ENCODE results near the gene DHRS11.

Gene DHRS11

GRCh38 chr17:36608794-36609497 lies 17.3 kb downstream of the DHRS11 start:
- Histone ChIP-seq H3K27ac (peak overlapping the region; percentile 39), H3K9me3 (no peaks in the 10 kb centered on the region), H3K4me1 (ENCODE audit: control insufficient read depth in 1 of 2, insufficient read depth in 1 of 2, low read depth in 1 of 2, low read length in 1 of 2) (peaks cover 17 to 18% of the 10 kb centered on the region in 2 experiments), H3K27me3 (no peaks in the 10 kb centered on the region), H3K4me3 (ENCODE audit: low read depth in 1 of 2, low read length in 1 of 2) (peak overlapping the region in 1 of 2 experiments; percentile 22), H3K36me3 (no peaks in the 10 kb centered on the region)
- TF ChIP-seq, protein P1, sequence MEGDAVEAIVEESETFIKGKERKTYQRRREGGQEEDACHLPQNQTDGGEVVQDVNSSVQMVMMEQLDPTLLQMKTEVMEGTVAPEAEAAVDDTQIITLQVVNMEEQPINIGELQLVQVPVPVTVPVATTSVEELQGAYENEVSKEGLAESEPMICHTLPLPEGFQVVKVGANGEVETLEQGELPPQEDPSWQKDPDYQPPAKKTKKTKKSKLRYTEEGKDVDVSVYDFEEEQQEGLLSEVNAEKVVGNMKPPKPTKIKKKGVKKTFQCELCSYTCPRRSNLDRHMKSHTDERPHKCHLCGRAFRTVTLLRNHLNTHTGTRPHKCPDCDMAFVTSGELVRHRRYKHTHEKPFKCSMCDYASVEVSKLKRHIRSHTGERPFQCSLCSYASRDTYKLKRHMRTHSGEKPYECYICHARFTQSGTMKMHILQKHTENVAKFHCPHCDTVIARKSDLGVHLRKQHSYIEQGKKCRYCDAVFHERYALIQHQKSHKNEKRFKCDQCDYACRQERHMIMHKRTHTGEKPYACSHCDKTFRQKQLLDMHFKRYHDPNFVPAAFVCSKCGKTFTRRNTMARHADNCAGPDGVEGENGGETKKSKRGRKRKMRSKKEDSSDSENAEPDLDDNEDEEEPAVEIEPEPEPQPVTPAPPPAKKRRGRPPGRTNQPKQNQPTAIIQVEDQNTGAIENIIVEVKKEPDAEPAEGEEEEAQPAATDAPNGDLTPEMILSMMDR (IDR thresholded peaks at IDR 0.05): peak; percentile 25

DNA sequence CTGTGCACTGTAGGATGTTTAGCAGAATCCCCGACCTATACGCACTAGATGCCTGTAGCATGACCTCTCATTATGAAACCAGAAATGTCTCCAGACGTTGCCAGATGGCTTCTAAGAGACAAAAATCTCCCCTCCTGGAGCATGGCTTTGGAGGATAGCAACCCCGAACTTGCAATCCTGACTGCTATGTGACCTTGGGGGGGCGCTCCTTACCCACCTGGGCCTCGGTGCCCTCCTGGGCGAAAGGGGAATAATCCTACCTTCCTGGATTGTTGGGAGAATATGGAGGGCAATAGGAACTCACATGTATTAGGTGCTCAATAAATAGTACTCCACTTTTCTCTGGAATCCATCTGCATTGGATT lies 17.8 kb downstream of the DHRS11 start:
- Histone ChIP-seq H3K4me1 (ENCODE audit: control insufficient read depth in 1 of 2, insufficient read depth in 1 of 2, low read depth in 1 of 2, low read length in 1 of 2) (peaks cover 15 to 17% of the 10 kb centered on the region in 2 experiments), H3K36me3 (no peaks in the 10 kb centered on the region), H3K9me3 (no peaks in the 10 kb centered on the region), H3K27ac (no peak overlapping the region), H3K27me3 (no peaks in the 10 kb centered on the region), H3K4me3 (ENCODE audit: low read depth in 1 of 2, low read length in 1 of 2) (peak overlapping the region in 1 of 2 experiments; percentile 22)
- TF ChIP-seq, protein P1 (IDR thresholded peaks at IDR 0.05): no peak

GRCh38 chr17:36610474-36610873 lies 18.8 kb downstream of the DHRS11 start:
- no peak overlapping the region for H3K27ac ChIP-seq
- no peak overlapping the region for H3K4me3 ChIP-seq (ENCODE audit: low read depth in 1 of 2, low read length in 1 of 2)
- peaks cover 15 to 17% of the 10 kb centered on the region in 2 experiments for H3K4me1 ChIP-seq (ENCODE audit: control insufficient read depth in 1 of 2, insufficient read depth in 1 of 2, low read depth in 1 of 2, low read length in 1 of 2)
- TF ChIP-seq, protein P1 (IDR thresholded peaks at IDR 0.05): no peak
- H3K9me3 ChIP-seq: no peaks in the 10 kb centered on the region
- no peaks in the 10 kb centered on the region for H3K36me3 ChIP-seq
- H3K27me3 ChIP-seq: no peaks in the 10 kb centered on the region

DNA sequence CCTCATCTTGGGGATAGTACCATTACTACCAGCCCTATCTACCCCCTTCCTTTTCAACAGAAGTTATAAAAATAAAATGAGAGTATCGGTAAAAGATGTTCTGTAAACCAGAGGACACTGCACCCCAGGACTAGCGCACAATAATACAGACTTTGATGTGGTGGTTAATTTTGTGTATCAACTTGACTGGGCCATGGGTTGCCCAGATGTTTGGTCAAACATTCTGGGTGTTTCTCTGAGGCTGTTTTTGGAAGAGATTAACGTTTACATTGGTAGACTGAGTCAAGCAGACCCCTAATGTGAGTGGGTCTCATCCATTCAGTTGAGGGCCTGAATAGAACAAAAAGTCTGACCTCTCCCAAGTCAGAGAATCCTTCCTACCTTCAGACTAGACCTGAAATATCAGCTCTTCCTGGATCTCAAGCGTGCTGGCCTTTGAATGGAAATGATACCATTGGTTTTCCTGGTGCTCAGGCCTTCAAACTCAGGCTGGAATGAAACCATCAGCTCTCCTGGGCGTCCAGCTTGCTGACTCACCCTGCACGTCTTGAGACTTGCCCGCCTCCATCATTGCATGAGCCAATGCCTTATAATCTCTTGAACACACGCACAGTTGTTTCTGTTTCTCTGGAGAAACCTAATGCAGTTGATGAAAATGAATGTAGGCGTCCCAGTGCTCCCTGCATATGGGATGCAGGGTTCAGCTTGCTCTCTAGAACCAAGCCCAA lies 19.8 kb downstream of the DHRS11 start:
- H3K36me3 ChIP-seq: no peaks in the 10 kb centered on the region

GRCh38 chr17:36612323-36612722 lies 20.6 kb downstream of the DHRS11 start:
- Histone ChIP-seq H3K27ac (no peak overlapping the region), H3K4me1 (ENCODE audit: control insufficient read depth in 1 of 2, insufficient read depth in 1 of 2, low read depth in 1 of 2, low read length in 1 of 2) (peaks cover 15 to 17% of the 10 kb centered on the region in 2 experiments)

More for the DNA sequence above, 19.8 kb downstream of the DHRS11 start:
- Histone ChIP-seq H3K4me1 (ENCODE audit: control insufficient read depth in 1 of 2, insufficient read depth in 1 of 2, low read depth in 1 of 2, low read length in 1 of 2) (peaks cover 15 to 17% of the 10 kb centered on the region in 2 experiments), H3K9me3 (no peaks in the 10 kb centered on the region), H3K27ac (no peak overlapping the region), H3K4me3 (ENCODE audit: low read depth in 1 of 2, low read length in 1 of 2) (no peak overlapping the region), H3K27me3 (no peaks in the 10 kb centered on the region)
- TF ChIP-seq, protein P1 (IDR thresholded peaks at IDR 0.05): no peak

More at GRCh38 chr17:36612323-36612722, 20.6 kb downstream of the DHRS11 start:
- no peaks in the 10 kb centered on the region for H3K9me3 ChIP-seq
- no peaks in the 10 kb centered on the region for H3K36me3 ChIP-seq
- H3K4me3 ChIP-seq (ENCODE audit: low read depth in 1 of 2, low read length in 1 of 2): no peak overlapping the region
- H3K27me3 ChIP-seq: no peaks in the 10 kb centered on the region
- TF ChIP-seq, protein P1 (IDR thresholded peaks at IDR 0.05): no peak
